ENCODE results near the gene ADCY2. TPM values are rescaled to one million over a fixed set of nuclear protein-coding genes. Genes with fewer than 3 reads are reported as not detected.

Gene ADCY2
- total and polyA plus RNA-seq, 9 of the 15 experiments (the other 6 are each of a cell fraction or from before 2014, with no cell fraction given) = 0.01 to 0.15 (median 0.03) TPM; not detected in 5

GRCh38 chr5:7751874-7752273, 355.9 kb downstream of the ADCY2 start:
- no peaks in the 10 kb centered on the region for H3K4me1 ChIP-seq (replicated peaks in 1 of 2; ENCODE audit: control insufficient read depth in 2 of 2, insufficient read depth in 2 of 2, low read length in 2 of 2)
- in situ Hi-C loops (cut with MboI) = loop anchor here (10.0 kb wide), 1 partner anchor 927 kb away; no protein-coding TSS in a partner anchor
- intact Hi-C loops (cut with micrococcal nuclease) = no loop called here
- H2AFZ ChIP-seq (ENCODE audit: low read depth, low read length) = no peak overlapping the region
- no peaks in the 10 kb centered on the region for H4K20me1 ChIP-seq (replicated peaks; ENCODE audit: control insufficient read depth, insufficient read depth, low read length)
- DNase-seq (ENCODE audit: extremely low read depth in 1 of 4, low spot score in 3 of 4) (no peak), FAIRE-seq (no peak), ATAC-seq (peak; percentile 37; the same call in 2 of the 3 replicates)
- H3K4me3 ChIP-seq = no peak overlapping the region
- no peak overlapping the region for H3K4me2 ChIP-seq (ENCODE audit: insufficient read depth, low read length)
- 1% methylated on average over 5 of the region's 5 CpGs for WGBS (ENCODE audit: insufficient coverage, low coverage, missing lambda C conversion rate)
- H3K79me2 ChIP-seq (ENCODE audit: control insufficient read depth, insufficient read depth, low read length) = no peaks in the 10 kb centered on the region
- ChIA-PET CTCF (ENCODE audit: low intra/inter-chr PET ratio) (no interaction called here), POLR2A (interaction anchor here (0.7 kb wide), 1 partner anchor 640 kb away, joined by 3 read pairs; no protein-coding TSS in a partner anchor)
- no TSS peak for BruUV-seq (replicated peaks)
- no peaks in the 10 kb centered on the region for H3K9me3 ChIP-seq (replicated peaks; ENCODE audit: control insufficient read depth, insufficient read depth, low read depth, low read length)
- no peaks in the 10 kb centered on the region for H3K27me3 ChIP-seq (ENCODE audit: control insufficient read depth in 2 of 2, insufficient read depth in 2 of 2, low read length in 2 of 2)
- no peaks in the 10 kb centered on the region for H3K36me3 ChIP-seq (ENCODE audit: control insufficient read depth, insufficient read depth, low read length)
- H3K9me1 ChIP-seq (ENCODE audit: control insufficient read depth, insufficient read depth, low read length) = no peaks in the 10 kb centered on the region
- no peak overlapping the region for H3K9ac ChIP-seq (ENCODE audit: insufficient read depth in 1 of 2, low read depth in 2 of 2, low read length in 2 of 2)
- no peak for TF ChIP-seq PTBP1 (IDR thresholded peaks at IDR 0.05; ENCODE audit: low read depth, low read length)
- TF ChIP-seq, protein P1, sequence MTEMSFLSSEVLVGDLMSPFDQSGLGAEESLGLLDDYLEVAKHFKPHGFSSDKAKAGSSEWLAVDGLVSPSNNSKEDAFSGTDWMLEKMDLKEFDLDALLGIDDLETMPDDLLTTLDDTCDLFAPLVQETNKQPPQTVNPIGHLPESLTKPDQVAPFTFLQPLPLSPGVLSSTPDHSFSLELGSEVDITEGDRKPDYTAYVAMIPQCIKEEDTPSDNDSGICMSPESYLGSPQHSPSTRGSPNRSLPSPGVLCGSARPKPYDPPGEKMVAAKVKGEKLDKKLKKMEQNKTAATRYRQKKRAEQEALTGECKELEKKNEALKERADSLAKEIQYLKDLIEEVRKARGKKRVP (CRISPR knock-in tag; IDR thresholded peaks at IDR 0.05) = peak; percentile 34; the same call in 1 of the 2 replicates
- TF ChIP-seq HMG20A (CRISPR knock-in tag; conservative IDR thresholded peaks at IDR 0.05) = no peak
- no peak for TF ChIP-seq KDM1A (IDR thresholded peaks at IDR 0.05)
- peak; percentile 42; the same call in 1 of the 2 replicates for TF ChIP-seq CEBPG (CRISPR knock-in tag; IDR thresholded peaks at IDR 0.05)
- TF ChIP-seq CEBPG (tag; conservative IDR thresholded peaks at IDR 0.05 in 1 of 2, IDR thresholded peaks at IDR 0.05 in 1 of 2) = peak; percentile 6 to 69; a peak in 2 of 4 replicates
- TF ChIP-seq RBM17 (IDR thresholded peaks at IDR 0.05; ENCODE audit: borderline replicate concordance, low read depth, low read length) = no peak
- TF ChIP-seq TRIM28 (IDR thresholded peaks at IDR 0.05) = no peak
- TF ChIP-seq, protein P2, sequence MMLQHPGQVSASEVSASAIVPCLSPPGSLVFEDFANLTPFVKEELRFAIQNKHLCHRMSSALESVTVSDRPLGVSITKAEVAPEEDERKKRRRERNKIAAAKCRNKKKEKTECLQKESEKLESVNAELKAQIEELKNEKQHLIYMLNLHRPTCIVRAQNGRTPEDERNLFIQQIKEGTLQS (IDR thresholded peaks at IDR 0.05) = peak; percentile 36; the same call in 1 of the 2 replicates
- TF ChIP-seq, protein P2 (CRISPR knock-in tag; conservative IDR thresholded peaks at IDR 0.05) = no peak
- no peak for TF ChIP-seq KDM5B (IDR thresholded peaks at IDR 0.05; ENCODE audit: insufficient replicate concordance, low read depth, low read length)
- no peak for TF ChIP-seq RBBP5 (IDR thresholded peaks at IDR 0.05; ENCODE audit: borderline replicate concordance, insufficient read depth, low read length, poor library complexity, severe bottlenecking)
- TF ChIP-seq U2AF1 (optimal IDR thresholded peaks at IDR 0.05; ENCODE audit: low read depth, low read length) = no peak
- TF ChIP-seq ZNF311 (CRISPR knock-in tag; IDR thresholded peaks at IDR 0.05) = no peak
- no peak for TF ChIP-seq ZC3H11A (IDR thresholded peaks at IDR 0.05; ENCODE audit: low read depth, low read length)
- no peak for TF ChIP-seq ZNF134 (CRISPR knock-in tag; conservative IDR thresholded peaks at IDR 0.05)
- no peak for TF ChIP-seq ZNF76 (CRISPR knock-in tag; IDR thresholded peaks at IDR 0.05; ENCODE audit: borderline replicate concordance)
- TF ChIP-seq HCFC1 (IDR thresholded peaks at IDR 0.05; ENCODE audit: low read depth, low read length) = no peak
- H3K27ac ChIP-seq (ENCODE audit: extremely low read depth, low read depth, low read length) = no peak overlapping the region

All from K562 (cell line).